Kidney epithelial cell (primary cell): ENCODE data around the gene IGFBP7. TPM values are rescaled to one million over a fixed set of nuclear protein-coding genes. Genes with fewer than 3 reads are reported as not detected.

Experiments used
- DNase-seq: peaks from one replicate; pipeline ENCODE4 v3.0.0-alpha.2; 2010; ENCODE audit warnings: low read depth
- H3K27me3 ChIP-seq: 2 replicates; pipeline ENCODE4 v1.6.0; 2011; ENCODE audit warnings: low read length; ENCODE audit not compliant: control insufficient read depth, insufficient read depth
- H3K36me3 ChIP-seq: 2 replicates; pipeline ENCODE4 v1.5.1; 2011; ENCODE audit warnings: low read length; ENCODE audit not compliant: control insufficient read depth, insufficient read depth
- H3K4me3 ChIP-seq: 2 replicates; pipeline ENCODE4 v1.5.1; 2011; ENCODE audit warnings: low read depth, mild to moderate bottlenecking, control low read depth, low read length
- total RNA-seq: library from RNA; depleted of rRNA; stranded (reverse); fragments of >200 nt; gene quantifications from 2 replicates; pipeline ENCODE4 v1.2.3, GENCODE V29; 2015
- TF ChIP-seq, protein P1 (sequence below): IDR thresholded peaks from 2 replicates; pipeline ENCODE4 v1.5.1; 2011; ENCODE audit warnings: mild to moderate bottlenecking, moderate library complexity, low read length, control low read depth, inconsistent platforms; ENCODE audit not compliant: insufficient read depth, poor library complexity, severe bottlenecking

IGFBP7 gene
- total RNA-seq, 1 donor from 2014 or later = 1,134 TPM

- Histone ChIP-seq H3K27me3 (no peaks in the 10 kb centered on the region), H3K36me3 (peaks cover 3% of the 10 kb centered on the region), H3K4me3 (no peak overlapping the region)
- no peak for DNase-seq
- TF ChIP-seq, protein P1, sequence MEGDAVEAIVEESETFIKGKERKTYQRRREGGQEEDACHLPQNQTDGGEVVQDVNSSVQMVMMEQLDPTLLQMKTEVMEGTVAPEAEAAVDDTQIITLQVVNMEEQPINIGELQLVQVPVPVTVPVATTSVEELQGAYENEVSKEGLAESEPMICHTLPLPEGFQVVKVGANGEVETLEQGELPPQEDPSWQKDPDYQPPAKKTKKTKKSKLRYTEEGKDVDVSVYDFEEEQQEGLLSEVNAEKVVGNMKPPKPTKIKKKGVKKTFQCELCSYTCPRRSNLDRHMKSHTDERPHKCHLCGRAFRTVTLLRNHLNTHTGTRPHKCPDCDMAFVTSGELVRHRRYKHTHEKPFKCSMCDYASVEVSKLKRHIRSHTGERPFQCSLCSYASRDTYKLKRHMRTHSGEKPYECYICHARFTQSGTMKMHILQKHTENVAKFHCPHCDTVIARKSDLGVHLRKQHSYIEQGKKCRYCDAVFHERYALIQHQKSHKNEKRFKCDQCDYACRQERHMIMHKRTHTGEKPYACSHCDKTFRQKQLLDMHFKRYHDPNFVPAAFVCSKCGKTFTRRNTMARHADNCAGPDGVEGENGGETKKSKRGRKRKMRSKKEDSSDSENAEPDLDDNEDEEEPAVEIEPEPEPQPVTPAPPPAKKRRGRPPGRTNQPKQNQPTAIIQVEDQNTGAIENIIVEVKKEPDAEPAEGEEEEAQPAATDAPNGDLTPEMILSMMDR = no peak
Measured at GRCh38 chr4:57040510-57040909, 69.7 kb downstream of the IGFBP7 start.

- H3K4me3 ChIP-seq = no peak overlapping the region
- TF ChIP-seq, protein P1 = no peak
- DNase-seq = no peak
- peaks cover 3% of the 10 kb centered on the region for H3K36me3 ChIP-seq
- no peaks in the 10 kb centered on the region for H3K27me3 ChIP-seq
Measured at GRCh38 chr4:57039345-57039744, 70.8 kb downstream of the IGFBP7 start.

GRCh38 chr4:57037982-57038604, 72.1 kb downstream of the IGFBP7 start:
- no peak for DNase-seq

DNA sequence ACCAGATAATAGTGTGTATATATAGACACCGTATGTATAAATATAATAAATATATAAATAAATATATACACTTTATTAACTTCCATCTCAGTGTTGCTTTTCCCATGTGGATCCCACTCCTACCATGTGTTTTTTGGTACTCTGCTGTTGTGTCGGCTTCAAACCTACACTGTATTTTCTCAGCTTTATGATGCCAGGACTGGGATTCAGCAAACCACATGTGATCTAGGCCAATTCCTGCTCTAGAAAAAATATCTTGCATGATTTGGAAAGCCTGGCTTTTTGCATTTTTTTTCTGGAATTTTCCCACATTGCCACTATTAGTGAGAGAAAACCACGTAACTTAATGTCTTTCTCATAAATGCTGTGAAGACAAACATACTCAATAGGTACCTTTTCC, 75.7 kb downstream of the IGFBP7 start:
- Histone ChIP-seq H3K4me3 (no peak overlapping the region), H3K36me3 (peaks cover 4% of the 10 kb centered on the region), H3K27me3 (no peaks in the 10 kb centered on the region)
- DNase-seq = no peak
- TF ChIP-seq, protein P1 = no peak

More at GRCh38 chr4:57037982-57038604, 72.1 kb downstream of the IGFBP7 start:
- H3K4me3 ChIP-seq = no peak overlapping the region
- H3K36me3 ChIP-seq = peaks cover 3% of the 10 kb centered on the region
- H3K27me3 ChIP-seq = no peaks in the 10 kb centered on the region
- TF ChIP-seq, protein P1 = peak; percentile 95

- Histone ChIP-seq H3K4me3 (no peak overlapping the region), H3K36me3 (peaks cover 2% of the 10 kb centered on the region), H3K27me3 (no peaks in the 10 kb centered on the region)
- DNase-seq = no peak
- TF ChIP-seq, protein P1 = no peak
Measured at GRCh38 chr4:57023104-57023503, 87.1 kb downstream of the IGFBP7 start.

- Histone ChIP-seq H3K27me3 (no peaks in the 10 kb centered on the region), H3K36me3 (peaks cover 2% of the 10 kb centered on the region), H3K4me3 (no peak overlapping the region)
- DNase-seq = peak; percentile 54
- TF ChIP-seq, protein P1 = no peak
Measured at GRCh38 chr4:57020467-57021101, 89.6 kb downstream of the IGFBP7 start.
